ENCODE results near the gene NKAIN2. TPM values are rescaled to one million over a fixed set of nuclear protein-coding genes. Genes with fewer than 3 reads are reported as not detected.
"Not testable (repeated sequence)": the region's sequence is repeated elsewhere in the genome, so short reads cannot be mapped to it uniquely, and the experiment has no call there.

NKAIN2 gene
- total RNA-seq, 1 donor from 2014 or later: 48.4 TPM

DNA sequence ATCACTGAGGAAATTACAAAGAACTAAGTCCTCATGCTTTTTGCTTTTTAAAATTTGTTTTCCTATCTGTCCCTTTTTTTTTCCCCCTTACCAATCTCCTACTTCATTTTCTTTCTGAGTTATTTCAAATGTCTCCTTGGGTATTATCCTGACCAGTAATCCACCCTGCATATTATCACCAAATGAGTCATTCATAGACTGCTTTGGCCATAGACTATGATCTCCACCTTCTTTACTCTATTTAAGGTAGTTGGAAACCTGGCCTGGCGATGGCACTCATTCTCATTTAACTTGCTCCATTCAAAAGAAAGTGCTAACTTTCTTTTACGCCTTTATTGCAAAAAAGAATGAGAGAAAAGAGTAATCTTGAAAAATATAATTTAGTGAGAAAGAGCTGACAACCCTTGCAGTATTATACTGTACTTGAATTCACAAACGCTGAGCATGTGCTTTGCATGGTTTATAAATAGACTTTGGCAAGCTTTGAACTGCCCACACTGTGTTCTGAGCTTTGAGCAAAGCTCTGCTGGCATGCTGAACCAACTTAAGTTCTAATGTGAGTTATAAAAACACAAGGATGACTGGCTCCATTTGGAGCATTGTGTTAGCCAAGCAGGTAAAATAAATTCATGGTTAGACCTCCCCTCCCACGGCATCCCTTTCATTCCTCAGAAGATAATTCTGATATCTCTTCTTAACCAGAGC is 198.9 kb downstream of the NKAIN2 start:
- intact Hi-C loops (cut with DNase I): no loop called here
- no peak for DNase-seq (ENCODE audit: low spot score)
- no peak for ATAC-seq

- ATAC-seq (no peak), DNase-seq (ENCODE audit: low spot score) (no peak)
- intact Hi-C loops (cut with DNase I): no loop called here
These were observed 203.6 kb downstream of the NKAIN2 start for GRCh38 chr6:124007266-124007665.

GRCh38 chr6:124008000-124008987 is 204.6 kb downstream of the NKAIN2 start:
- intact Hi-C loops (cut with DNase I): no loop called here
- DNase-seq (ENCODE audit: low spot score) (no peak), ATAC-seq (no peak)

DNA sequence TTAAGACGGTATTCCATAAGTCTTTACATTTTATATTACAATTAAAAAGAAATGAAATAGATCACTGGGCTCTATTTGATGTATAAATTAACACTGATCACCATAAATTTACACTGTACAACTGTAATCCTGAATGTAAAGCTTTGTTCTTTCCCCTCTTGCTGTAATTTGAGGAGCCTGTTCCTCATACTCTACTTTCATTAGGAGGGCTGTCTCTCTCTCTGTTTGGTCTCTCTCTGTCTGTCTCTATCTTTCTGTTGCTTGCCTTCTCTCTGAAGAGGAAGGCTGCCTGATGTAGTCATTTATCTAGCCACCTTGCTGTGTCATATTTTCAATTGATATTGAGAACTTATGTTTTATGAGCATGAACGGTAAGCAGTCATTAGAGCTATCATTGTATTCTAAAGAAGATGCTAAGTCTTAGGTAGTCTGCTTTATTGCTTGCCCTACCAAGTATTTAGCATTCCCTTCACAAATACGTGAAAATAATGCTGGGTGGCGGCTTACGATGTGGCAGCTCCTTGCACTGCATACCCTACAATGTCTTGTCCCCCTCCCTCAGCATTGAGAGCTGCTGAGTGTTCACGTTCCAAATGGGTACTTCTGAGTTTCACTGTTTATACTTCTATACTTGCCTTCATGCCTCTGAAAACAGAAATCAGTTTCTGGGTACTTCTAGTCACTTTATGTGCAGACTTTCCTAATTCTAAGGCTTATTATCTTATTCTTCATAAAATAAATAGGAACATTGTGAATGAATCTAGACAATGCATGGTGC is 205.5 kb downstream of the NKAIN2 start:
- ATAC-seq (no peak), DNase-seq (ENCODE audit: low spot score) (no peak)
- intact Hi-C loops (cut with DNase I): no loop called here

GRCh38 chr6:124010574-124010973 is 206.9 kb downstream of the NKAIN2 start:
- DNase-seq (ENCODE audit: low spot score) (no peak), ATAC-seq (no peak)
- intact Hi-C loops (cut with DNase I): no loop called here

DNA sequence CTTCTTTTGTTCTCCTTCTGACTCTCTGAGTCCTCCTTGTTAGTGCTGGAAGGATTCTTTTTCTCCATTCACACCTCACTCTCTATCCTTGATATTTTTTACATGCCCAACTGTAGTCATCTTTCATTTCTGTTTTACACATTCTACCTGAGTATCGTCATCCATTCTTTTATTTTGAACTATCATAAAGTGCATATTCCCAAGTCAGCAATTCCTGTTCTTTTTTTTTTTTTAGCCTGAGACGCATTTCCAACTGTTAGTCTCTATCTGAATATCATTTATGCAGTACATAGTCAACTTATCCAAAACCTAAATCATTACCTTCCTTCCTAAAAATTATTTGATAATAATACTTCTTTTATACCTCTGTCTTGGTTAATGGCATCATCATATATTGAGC is 207.5 kb downstream of the NKAIN2 start:
- no peak for ATAC-seq
- intact Hi-C loops (cut with DNase I): no loop called here
- no peak for DNase-seq (ENCODE audit: low spot score)

GRCh38 chr6:124022051-124022450 is 218.4 kb downstream of the NKAIN2 start:
- DNase-seq (ENCODE audit: low spot score); ATAC-seq: not testable (repeated sequence)

GRCh38 chr6:124022641-124023040 is 219.0 kb downstream of the NKAIN2 start:
- intact Hi-C loops (cut with DNase I): no loop called here
- DNase-seq (ENCODE audit: low spot score) (no peak), ATAC-seq (no peak)

More at GRCh38 chr6:124022051-124022450, 218.4 kb downstream of the NKAIN2 start:
- intact Hi-C loops (cut with DNase I): not testable (repeated sequence)

DNA sequence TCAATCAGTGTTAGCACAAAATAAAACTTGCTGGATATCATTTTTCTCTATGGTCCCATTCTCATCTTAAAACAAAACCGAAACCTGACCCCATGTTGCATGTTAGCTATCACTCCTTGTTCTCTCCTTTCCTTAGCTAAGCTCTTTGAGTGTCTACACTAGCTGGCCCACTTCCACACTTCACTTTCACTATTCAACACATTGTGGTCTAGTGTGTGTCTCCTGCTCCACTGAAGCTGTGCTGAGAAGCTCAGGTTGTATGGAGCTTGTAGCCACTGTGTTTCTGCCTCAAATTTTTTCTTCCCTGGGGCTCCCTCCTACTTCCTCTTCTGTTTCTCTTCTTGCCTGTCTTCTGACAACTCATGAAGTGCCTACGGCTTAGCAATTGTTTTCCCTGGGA is 223.0 kb downstream of the NKAIN2 start:
- intact Hi-C loops (cut with DNase I): no loop called here
- DNase-seq (ENCODE audit: low spot score): no peak
- no peak for ATAC-seq

DNA sequence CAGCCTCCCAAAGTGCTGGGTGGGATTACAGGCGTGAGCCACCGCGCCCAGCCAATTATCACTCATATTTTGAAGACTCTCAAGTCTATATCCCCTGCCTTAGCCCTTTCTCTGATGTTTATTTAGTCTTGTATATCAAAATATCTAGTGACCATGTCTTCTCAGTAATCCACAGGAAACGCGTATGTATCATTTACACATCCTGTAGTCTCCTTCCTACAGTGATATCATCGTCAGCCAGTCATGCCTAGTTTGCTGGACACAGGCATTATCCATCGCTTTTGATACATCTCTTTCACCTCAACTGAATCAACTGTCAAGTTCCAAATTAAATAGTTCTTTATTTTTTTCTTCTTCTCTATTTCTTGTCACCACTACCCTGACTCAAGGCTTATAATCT is 223.7 kb downstream of the NKAIN2 start:
- no peak for DNase-seq (ENCODE audit: low spot score)
- ATAC-seq: no peak
- intact Hi-C loops (cut with DNase I): no loop called here

GRCh38 chr6:124028117-124028516 is 224.5 kb downstream of the NKAIN2 start:
- DNase-seq (ENCODE audit: low spot score) (no peak), ATAC-seq (no peak)
- intact Hi-C loops (cut with DNase I): no loop called here

GRCh38 chr6:124029567-124029966 is 225.9 kb downstream of the NKAIN2 start:
- DNase-seq (ENCODE audit: low spot score): no peak
- intact Hi-C loops (cut with DNase I): no loop called here
- no peak for ATAC-seq

DNA sequence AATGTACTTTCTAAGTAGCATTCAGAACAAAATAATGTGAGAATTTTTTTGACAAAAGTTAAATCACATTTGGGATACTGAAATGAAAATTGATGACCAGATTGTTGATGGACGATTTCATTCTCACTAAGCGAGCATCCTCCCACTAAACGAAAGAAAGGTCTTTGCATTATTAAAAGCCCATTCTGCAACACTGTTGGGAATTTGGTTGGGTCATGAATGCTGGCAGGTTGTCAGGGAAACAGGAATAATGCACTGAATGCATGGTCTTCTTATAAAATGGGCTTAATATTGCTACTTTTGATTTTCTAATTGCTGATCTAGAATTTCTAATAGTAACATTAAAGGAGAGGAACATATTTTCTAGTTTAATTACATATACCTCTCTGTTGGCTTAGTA is 229.8 kb downstream of the NKAIN2 start:
- no peak for DNase-seq (ENCODE audit: low spot score)
- no peak for ATAC-seq
- intact Hi-C loops (cut with DNase I): no loop called here

DNA sequence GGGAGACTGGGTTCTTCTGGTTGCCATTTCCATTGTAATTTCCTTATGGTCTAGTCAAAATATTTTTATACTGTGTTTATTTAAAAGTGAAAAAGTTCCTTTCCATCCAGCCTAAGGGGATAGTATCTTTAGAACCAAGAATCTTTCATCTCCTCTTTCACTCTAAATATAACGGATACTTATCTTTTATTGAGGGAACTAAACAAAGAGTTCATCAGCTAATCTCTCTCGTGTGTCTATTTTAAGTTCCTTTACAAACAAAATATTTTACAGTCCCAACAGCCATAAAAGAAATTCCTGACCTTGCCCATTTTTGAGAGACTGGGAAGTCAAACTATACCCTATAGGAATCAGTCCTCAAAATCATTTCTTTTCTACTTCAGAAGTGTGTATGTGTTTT is 232.7 kb downstream of the NKAIN2 start:
- DNase-seq (ENCODE audit: low spot score): no peak
- no peak for ATAC-seq
- intact Hi-C loops (cut with DNase I): no loop called here

DNA sequence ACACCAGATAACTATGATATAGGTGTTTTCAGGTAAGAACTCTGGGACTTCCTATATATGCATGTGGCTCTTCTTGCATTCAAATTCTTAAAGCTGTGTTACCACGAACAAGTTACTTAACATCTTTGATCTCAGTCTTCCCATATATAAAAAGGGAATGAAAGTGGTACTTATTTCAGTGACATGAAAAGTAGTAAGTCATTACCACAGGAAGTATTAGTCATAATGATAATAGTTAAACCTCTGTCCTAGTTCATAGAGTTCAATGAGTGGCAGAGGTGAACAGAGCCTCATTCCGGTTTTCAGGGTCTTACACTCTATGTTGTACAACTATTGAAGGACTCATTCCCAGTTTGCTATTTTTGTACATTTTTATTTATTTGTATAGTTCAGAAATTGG is 237.0 kb downstream of the NKAIN2 start:
- intact Hi-C loops (cut with DNase I): no loop called here
- no peak for DNase-seq (ENCODE audit: low spot score)
- no peak for ATAC-seq

GRCh38 chr6:124052120-124052519 is 248.5 kb downstream of the NKAIN2 start:
- ATAC-seq (no peak), DNase-seq (ENCODE audit: low spot score) (no peak)
- intact Hi-C loops (cut with DNase I): no loop called here

- DNase-seq (ENCODE audit: low spot score) (no peak), ATAC-seq (no peak)
- intact Hi-C loops (cut with DNase I): no loop called here
These were observed 249.7 kb downstream of the NKAIN2 start for GRCh38 chr6:124053315-124053714.

DNA sequence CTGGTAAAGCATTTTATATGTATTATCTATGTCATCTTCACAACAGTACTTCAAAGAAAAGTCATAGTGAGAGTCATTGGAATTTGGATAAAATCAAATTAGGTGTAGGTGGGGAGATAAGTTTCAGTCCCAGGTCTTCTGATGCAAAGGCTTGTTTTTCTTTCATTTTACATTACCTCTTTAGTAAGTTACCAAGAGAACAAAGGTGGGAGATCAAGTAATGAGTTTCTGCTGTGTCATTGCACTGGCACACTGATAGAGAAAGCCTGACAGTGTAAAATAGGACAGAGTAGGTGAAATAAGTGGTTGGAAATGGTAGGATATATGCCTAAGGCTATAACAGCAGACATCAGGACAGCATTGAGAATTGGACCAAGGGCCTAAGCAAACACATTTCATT is 250.4 kb downstream of the NKAIN2 start:
- intact Hi-C loops (cut with DNase I): no loop called here
- ATAC-seq (no peak), DNase-seq (ENCODE audit: low spot score) (no peak)

DNA sequence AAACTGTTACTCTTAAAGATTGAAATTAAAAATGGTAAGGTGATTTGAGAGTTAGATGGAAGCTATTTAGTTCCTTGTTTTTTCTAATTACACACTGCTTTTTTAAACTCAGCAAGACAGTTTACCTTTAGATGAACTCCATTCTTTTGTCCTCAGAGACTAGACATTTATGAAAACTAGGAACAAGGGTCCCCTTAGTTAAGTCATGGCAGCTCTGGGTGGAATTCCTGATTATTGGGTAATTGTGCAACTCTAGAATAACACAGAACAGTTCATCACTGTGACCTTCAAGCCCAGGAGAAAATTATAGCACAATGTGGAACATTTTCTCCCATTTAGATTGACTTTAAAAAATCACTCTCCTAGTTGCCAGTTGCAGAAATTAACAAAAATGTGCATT is 251.7 kb downstream of the NKAIN2 start:
- peak; percentile 83 for ATAC-seq
- intact Hi-C loops (cut with DNase I): no loop called here
- DNase-seq (ENCODE audit: low spot score): no peak
